HG02884 (cell line): ENCODE measurements around the gene WARS2.
"Not testable (repeated sequence)": the region's sequence is repeated elsewhere in the genome, so short reads cannot be mapped to it uniquely, and the experiment has no call there.

ENCODE experiments used
- ATAC-seq: cut with Tn5 transposase; IDR thresholded peaks from one replicate; pipeline ENCODE4 v1.9.1; 2021; ENCODE audit warnings: mild to moderate bottlenecking, moderate library complexity; ENCODE audit not compliant: unreplicated experiment

Gene WARS2

DNA sequence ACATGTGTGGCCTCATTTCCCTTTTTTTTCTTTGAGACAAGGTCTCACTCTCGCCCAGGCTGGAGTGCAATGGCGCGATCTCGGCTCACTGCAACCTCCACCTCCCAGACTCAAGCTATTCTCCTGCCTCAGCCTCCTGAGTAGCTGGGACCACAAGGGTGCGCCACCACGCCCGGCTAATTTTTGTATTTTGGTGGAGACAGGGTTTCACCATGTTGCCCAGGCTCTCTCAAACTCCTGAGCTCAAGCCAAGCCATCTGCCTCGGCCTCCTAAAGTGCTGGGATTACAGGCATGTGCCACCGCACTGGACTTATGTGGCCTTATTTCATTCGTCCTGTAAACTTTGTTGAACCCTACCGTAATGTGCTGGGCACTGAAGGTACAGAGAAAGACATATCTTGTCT, 569 bp upstream of the WARS2 start:
- ATAC-seq, result peak; percentile 2

DNA sequence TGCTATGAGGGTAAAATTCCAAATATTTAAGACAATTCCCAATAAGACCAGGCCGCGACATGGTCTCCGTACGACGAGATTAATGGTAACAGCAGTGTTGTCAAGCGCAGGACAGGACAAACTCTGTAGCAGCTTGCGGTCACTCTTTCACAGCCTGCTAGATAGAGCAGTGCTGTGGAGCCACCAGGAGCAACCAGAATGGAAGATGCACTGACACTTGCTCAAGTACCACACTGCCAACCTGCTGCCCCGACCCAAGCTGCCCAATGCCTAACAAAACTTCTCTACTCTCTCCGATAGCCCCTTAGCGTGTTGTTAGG, 636 bp downstream of the WARS2 start:
- ATAC-seq, result peak; percentile 32

DNA sequence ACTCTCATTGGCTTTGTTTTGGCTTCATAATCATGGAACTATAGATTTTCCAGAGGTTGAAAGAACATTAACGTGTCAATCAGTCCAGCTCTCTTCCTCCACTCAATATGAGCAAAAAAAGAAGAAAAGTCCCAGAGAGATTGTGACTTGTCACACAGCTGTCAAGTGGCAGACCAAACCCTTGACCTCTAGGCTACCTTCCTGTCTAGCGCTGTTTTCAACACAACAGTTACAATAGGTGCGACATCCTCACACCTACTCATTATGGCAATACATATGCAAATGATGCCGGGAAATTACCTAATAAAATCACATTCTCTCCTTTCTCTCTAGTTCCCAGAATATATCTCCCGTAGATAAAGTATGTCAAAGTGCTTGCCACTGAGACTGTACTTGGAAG, 1.1 kb downstream of the WARS2 start:
- ATAC-seq, result no peak

DNA sequence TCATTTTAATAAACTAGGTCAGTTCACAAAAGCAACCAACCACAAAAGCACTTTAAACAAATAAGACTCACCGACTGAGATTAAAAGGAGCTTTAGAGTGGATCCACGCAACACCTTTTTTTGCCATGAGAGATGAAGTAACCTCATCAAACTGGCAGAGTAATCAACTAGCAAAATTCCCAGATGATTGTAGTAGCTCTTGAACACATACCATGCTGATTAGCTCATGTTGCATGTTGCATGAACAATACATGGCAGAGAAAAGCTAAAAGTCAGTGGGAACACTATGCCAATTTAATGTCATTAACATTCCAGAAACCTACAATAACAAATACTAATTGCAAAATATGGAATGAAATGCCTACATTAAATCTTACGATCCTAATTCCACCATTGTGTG, 4.1 kb downstream of the WARS2 start:
- ATAC-seq, result no peak

DNA sequence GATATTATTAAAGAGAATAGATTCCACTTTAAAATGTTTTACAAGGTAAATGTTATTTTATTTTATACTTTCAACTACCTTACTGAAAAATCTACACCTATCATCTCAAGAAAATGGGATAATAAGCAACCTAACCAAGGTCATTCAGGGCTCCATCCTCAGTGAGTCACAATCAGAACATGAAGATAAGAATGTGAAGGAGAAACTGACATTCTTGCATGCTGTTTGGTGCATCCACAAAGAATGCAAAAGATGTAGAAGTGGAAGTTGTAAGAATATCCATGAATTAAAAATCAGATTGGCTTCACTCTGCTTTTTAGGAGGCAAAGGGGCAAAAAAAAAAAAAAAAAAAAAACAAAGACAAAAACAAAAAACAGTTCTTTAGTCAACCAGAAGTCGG, 6.5 kb downstream of the WARS2 start:
- no peak for ATAC-seq

DNA sequence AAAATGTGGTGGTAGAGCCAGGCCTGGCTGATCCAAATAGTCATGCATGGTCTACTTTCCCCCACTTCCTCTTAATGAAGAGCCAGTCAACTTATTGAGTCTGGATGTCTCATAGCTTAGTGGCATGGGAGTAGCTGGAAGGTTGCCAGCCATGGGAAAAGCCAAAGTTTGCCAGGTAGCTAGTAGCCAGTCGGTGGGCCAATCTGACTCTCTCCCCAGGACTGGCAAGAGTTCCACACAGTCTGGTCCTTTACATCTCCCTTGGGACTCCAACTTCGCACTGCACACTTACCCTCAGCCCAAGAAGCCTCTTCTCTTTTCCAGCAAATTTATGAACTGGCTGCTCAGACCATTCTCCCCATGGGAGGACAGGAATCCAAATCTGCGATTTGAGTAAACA, 8.3 kb downstream of the WARS2 start:
- ATAC-seq, result no peak

DNA sequence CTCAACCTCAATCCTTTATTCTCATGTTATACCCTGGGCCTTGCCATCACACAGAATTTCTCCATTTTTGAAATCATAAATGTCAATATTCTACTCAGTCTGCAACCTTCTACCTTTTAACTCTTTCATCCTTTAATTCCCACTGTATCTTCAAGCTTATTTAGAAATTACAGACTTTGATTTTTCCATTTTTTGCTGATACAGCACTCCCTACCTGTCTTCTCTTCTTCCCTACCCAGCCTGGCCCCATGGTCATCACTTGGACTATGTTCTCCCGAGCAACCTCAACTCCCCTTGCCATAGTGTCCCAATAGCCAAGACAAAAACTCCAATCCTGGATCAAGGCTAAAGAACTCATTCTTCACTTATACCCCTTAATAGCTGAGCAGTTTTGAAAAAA, 14.6 kb downstream of the WARS2 start:
- ATAC-seq, result no peak

DNA sequence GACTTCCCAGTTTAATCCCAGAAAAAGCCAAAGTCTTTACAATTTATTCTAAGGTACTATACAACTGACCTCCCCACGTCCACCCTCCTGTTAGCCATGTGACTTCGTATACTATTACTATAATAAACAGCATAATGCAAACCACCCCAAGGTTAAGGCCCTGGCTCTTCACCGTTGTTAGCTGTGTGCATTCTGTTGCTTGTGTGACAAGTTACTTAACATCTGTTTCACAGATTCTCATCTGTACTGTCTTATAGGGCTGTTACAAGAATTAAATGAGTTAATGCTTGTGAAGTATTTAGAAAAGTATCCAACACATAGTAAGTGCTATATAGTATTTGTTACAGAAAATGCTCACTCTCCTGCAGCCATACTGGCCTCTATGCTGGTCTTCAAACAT, 15.7 kb downstream of the WARS2 start:
- no peak for ATAC-seq

DNA sequence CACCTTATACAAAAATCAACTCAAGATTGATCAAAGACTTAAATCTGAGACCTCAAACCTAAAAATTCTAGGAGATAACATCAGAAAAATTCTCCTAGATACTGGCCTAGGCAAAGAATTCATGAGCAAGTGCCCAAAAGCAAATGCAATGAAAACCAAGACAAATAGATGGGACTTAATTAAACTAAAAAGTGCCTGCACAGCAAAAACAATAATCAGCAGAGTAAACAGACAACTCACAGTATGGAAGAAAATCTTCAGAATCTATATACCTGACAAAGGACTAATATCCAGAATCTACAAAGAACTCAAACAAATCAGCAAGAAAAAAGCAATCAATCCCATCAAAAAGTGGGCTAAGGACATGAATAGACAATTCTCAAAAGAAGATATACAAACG, 18.6 kb downstream of the WARS2 start:
- not testable (repeated sequence) for ATAC-seq

DNA sequence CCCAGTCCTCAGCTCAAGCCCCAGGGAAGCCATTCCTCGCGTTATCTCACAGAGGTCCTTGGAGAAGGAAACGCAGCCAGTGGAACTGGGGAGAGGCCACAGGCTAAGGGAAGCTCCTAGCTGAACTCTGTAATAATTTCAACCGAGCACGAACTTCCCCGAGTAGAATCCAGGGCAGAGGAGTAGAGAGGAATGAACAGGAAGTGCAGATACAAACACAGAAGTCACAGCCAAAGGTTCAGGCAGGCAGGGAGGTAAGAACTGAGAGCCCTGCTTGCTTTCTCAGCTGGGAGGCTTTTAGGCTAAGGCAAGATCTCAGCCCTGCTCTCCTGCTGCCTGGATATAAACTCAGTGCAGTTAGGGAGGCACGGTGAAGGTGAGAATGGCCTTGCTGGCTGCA, 23.7 kb downstream of the WARS2 start:
- no peak for ATAC-seq

DNA sequence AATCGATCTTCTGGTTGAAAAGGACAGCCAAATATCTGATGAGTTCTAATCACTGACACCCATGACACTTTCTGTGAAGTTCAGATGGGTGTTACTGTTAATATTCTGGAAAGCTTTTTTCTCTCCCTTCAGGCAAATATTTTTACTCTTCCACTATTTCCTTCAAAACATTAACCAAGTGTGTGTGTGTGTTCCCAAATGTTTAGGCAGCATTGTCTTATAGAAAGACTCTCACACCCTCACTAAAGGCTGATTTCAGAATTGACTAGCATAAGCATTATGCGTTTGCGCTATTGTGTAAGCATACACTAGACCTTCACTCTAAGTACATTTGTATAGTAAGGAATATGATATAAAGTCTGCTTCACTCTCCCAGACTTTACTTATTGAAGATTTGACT, 24.7 kb downstream of the WARS2 start:
- ATAC-seq, result no peak

DNA sequence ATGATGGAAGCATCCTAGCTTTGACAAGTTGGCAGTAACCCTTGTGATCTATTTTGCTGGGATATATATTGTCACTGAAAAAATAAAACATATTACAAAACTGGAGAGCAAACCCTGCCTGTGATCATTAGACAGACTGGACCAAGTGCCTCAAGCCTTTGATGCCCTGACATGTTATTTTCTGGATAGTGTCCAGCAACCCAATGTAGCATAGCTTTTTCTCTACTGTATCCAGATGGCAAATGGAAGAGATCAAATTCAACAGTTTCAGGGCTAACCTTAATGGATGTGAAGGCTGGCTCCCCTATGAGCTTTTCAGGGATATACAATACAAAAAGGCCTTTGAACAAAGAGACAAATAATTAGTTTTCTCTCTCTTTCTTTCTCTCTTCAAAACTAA, 25.1 kb downstream of the WARS2 start:
- no peak for ATAC-seq

DNA sequence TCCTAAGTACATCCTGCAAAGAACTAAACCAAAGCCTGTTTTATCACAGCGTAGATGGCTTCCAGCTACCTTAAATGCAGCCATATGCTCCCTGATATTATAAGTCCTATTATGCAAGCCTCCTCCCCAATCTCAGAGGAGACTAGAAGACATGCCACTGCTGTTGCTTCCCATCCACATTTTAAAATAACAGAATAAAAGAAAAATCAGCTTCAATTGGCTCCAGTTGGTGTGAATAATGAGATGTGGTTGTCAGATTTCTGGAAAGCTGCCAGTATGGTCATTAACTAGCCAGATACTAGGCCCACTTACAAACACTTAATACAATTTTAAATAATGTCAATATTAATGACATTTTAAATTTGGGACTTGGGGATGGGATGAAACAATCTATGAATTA, 25.7 kb downstream of the WARS2 start:
- no peak for ATAC-seq

DNA sequence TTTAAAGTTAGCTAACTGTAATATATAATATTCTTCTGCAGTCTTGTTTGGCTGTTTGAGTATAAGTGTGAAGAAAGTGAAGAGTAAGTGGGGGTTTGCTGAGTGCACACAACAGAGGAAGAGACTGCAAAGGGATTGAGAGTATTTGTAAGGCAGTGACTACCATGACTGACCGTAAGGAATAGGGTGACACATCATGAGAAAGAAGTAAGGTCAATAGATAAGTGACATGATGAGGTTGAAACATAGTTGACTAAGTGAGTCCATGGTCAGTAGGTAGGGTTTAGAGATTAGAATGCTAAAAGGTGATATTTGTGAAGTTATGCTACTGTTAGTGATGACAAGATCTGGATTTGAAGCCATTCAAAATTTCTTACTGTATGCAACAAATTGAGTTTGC, 27.7 kb downstream of the WARS2 start:
- no peak for ATAC-seq

DNA sequence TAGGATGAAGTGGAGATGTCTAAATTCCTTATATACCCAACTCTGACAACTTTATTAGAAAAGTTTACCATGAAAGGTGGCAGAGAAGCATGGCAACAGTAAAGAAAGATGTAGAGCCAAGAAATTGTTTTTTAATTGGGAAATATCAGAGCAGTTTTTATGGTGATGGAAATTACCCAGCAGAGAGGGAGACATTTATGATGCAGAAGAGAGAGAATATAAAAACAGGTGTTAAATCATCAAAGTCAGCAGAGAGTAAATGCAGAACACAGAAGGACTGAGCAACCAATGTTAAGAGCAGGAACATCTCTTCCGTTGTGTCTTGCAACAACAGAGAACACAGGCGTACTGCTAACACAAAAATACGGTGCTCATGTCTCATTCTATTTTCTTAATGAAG, 28.2 kb downstream of the WARS2 start:
- no peak for ATAC-seq

DNA sequence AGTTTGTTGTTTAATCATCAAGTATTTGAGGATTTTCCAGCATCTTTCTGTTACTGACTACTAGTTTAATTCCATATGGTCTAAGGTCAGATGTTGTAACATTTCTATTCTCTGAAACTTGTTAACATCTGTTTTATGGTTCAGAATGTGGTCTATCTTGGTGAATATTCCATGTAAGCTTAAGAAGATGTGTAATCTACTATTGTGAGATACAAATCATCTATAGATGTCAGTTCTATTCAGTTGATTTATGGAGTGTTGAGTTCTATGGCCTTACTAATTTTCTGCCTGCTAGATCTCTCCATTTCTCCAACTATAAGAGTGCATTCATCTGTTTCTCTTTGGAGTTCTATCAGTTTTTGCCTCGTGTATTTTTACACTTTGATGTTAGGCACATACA, 31.5 kb downstream of the WARS2 start:
- no peak for ATAC-seq

DNA sequence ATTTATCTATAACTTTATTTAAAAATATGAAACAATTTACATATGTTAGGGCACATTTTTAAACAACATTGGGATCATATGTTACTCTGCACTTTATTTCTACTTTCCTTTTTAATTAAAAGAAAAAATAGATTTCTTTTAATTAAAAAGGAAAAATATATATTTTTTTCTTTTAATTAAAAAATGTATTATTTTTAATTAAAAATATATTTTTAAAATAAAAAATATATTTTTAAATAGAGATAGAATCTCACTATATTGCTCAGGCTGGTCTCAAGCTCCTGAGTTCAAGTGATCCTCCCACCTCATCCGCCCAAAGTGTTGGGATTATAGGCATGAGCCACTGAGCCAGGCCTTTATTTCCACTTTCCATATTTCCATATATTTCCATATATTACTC, 36.7 kb downstream of the WARS2 start:
- ATAC-seq, result no peak

DNA sequence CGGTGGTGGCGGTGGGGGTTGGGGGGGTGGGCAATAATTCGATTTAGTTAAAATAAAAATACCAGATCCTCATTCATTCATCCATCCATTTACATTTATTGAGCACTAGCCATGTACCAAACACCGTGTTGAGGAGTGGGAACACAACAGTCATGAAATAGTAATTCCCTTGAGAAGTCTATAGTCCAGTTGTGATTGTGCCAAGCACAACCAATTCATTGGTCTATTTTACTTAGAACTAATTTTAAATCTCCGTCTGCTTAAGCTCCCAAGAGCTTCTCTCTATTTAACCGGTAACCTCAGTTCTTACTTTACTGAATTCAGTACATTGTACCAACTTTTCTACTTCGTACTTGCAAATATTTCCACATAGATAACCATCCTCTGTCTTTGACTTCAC, 38.4 kb downstream of the WARS2 start:
- no peak for ATAC-seq

DNA sequence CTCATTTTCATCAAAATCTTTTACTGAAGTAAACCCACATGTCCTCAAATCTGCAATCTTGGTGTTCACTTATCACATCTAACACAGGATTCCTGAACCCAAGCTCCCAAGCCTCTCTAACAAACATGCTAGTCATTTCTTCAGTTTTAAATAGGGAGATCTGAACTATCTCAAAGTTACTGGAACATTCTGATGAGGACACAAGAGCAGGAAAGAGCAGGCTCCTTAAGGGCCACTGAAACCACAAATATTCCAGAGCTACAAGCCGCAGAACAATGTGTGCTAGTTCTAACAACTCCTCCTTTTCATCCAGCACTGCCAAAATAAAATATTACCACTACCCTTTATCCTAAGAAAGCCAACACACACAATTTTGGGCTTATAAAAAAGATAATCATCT, 38.9 kb downstream of the WARS2 start:
- no peak for ATAC-seq

DNA sequence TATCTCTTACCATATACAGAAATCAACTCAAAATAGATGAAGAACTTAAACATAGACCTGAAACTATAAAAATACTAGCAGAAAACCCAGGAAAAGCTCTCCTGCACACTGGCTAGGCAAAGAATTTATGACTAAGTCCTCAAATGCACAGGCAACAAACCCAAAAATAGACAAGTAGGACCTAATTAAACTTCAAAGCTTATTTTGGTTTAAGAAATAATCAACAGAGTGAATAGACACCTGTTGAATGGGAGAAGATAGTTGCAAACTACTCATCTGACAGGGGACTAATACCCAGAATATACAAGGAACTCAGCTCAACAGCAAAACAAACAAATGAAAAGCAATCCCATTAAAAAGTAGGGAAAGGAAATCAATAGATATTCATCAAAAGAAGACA, 40.7 kb downstream of the WARS2 start:
- no peak for ATAC-seq

DNA sequence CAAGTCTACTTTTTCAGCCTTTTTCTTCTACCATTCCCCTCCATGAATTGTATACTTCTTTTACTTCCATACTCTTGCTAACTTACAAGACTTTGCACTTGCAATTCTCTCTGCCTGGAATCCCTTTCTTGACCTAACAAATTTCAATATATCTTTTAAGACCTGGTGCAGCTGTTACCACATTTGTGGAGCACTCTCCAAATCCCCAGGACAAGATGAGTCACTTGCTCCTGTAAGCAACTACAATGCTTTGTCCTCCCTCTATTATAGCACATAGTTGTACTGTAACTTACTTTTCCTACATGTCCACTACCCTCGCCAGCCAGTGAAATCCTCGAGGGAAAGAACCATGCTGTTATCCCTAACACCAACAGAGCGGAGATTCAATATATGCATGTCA, 43.1 kb downstream of the WARS2 start:
- ATAC-seq, result no peak

DNA sequence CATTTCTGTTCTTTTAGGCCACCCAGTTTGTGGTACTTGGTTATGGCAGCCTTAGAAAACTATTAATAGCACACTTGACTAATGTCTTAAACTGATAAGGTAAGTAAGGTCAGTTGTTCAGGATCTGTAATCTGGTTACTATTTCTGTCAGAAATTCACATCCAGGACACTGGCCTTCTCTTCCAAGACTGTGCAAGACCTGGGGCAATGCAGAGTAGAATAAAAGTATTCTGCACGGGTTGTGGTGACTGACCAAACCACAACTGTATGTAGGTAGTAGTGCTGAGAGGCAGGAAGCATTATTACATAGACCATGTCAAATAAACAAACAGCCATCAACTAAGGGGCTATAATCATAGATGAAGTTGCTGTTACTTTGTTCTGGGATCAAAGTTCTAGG, 46.7 kb downstream of the WARS2 start:
- no peak for ATAC-seq

DNA sequence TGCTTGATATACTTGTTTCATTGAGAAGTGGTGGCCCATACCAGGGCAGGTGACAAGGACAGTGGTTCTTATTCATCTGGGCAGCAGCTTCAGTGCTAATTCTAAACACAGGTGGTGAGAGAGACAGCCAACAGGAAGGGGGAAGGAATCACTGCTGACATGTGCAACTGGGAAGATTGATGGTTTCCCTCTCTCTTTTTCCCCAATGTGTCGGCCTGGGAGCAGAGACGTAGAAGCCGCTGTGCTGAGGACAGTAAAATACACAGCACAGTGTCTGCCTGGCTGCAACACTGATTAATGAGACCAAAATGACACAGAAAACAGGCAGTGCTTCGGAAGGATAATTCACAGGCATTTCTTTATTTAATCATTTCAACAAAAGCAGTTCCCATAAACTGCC, 48.8 kb downstream of the WARS2 start:
- no peak for ATAC-seq

DNA sequence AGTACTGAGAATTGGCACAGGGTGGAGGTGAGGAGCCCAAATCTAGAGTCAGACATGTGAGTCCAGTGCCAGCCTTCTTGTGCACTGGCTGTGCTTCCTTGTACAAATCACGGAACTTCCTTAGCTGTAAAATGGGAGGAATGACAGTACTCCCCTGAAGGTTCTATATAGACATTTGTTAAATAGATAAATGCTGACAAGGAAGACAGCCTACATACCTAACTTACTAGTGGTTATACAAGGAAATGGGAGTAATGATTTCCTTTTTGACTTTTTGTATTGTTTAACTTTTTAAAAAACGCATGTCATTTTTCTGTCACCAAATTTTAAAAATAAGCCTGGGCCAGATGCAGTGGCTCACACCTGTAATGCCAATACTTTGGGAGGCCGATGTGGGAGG, 50.2 kb downstream of the WARS2 start:
- ATAC-seq, result no peak
